ENCODE results near the gene PPP2R2B. TPM values are rescaled to one million over a fixed set of nuclear protein-coding genes. Genes with fewer than 3 reads are reported as not detected.
A peak's percentile ranks its signal among the peaks of the same experiment; 100 is the strongest.
"Not testable (repeated sequence)": the region's sequence is repeated elsewhere in the genome, so short reads cannot be mapped to it uniquely, and the experiment has no call there.

The PPP2R2B gene
- total RNA-seq, 1 experiment from 2014 or later = 9.1 TPM

DNA sequence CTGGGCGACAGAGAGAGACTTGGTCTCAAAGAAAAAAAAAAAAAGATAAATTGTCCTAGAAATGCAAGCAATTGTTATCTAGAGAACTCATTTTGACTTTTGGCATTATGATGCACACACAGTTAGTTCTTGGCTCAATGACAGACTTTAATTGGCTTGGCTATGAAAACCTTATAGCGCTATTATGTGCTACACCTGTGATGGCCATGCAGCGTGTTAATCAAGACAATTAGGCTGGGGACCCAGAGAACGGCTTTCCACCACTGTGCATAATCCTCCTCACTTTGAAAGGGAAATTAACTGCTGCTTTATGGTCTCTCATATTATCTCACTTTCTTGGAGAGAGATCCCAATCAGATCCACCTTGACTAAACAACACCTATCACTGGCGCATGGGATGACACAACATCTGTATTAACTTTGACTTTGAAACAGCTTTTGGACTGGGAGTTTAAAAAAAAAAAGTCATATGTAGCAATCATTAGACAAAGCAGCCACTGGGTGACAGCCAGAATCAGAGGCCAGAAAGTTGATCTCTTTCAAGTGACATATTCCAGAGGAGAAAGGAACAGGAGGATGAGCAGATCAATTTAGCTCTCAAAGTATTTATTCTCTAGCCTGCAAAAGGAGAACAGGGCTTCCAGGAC is 132.5 kb downstream of the PPP2R2B start:
- no peak for DNase-seq (ENCODE audit: low read depth)

DNA sequence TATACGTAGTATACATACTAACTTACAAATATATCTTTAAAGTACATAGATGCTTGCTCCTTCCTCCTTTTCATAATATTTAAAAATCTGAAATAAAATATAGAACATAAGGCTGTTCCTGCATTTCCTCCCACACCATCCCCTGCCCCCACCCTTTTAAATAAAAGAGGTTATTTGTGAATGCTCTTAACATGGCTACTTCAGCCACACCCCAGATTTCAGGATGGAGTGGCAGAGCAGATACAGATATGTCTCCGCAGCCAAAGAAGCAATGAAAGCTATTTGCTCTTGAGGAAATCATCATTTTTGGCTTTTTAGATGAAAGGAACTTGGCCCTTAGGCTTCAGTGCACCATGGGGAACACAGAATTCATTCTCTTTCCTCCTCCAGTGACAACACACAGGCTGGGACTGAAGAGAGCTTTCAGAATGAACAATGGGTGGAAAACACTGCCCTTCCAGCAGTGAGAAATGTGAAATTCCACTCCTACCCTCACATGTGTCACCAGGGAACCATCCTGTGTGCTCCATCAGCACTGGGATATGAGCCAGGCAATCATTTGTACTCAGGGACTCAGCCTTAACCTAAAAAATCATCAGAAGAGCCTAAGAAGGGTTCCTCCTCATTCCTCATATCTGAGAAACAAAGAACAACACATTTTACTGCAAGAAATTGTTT is 134.3 kb downstream of the PPP2R2B start:
- peak; percentile 65 for DNase-seq (ENCODE audit: low read depth)

DNA sequence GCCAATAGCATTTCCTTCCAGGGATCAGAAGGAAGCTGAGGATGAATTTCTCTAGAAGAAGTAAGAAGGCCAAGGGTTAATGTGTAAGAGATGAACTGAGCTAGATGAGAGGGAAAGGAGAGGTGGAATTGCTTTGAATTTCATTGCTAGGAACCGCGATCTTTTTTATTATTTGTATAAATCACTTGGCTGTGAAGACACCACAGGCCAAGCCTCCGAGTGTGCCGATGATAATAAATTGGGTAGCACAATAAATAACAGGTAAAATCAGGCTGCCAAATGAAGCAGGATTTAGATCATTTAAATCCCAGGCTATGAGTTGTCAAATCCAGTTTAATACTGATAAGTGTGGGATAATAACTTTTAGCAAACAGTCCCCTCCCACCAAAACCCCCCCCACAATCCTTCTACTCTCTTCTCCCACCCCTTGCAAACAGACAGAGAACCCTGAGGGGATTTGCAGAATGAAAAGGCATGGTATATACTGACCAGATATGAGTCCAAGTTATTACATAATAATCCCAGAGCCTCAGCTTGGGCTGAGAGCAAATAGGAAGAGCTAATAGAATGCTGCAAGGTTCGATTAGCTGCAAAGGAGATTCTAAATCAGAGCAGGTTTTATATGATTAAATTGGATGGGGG is 143.5 kb downstream of the PPP2R2B start:
- no peak for DNase-seq (ENCODE audit: low read depth)

DNA sequence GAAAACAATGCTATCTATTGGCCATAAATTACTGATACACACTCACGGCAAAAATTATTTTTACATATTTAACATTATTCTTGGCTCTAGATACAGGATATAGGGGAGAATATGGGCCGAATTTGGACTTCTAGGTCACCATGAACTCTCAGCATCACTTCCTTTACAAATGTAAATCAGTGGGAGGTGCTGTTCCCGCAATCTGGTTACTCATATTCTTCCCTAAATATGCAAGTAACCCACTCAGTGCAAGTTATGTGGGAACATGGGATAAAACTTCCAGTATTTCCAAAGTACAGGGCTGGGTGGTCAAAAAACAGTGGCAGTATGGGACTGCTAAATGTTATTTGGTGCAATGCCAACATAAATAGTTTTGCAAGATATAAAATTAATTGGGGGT is 145.6 kb downstream of the PPP2R2B start:
- peak; percentile 10 for DNase-seq (ENCODE audit: low read depth)

DNA sequence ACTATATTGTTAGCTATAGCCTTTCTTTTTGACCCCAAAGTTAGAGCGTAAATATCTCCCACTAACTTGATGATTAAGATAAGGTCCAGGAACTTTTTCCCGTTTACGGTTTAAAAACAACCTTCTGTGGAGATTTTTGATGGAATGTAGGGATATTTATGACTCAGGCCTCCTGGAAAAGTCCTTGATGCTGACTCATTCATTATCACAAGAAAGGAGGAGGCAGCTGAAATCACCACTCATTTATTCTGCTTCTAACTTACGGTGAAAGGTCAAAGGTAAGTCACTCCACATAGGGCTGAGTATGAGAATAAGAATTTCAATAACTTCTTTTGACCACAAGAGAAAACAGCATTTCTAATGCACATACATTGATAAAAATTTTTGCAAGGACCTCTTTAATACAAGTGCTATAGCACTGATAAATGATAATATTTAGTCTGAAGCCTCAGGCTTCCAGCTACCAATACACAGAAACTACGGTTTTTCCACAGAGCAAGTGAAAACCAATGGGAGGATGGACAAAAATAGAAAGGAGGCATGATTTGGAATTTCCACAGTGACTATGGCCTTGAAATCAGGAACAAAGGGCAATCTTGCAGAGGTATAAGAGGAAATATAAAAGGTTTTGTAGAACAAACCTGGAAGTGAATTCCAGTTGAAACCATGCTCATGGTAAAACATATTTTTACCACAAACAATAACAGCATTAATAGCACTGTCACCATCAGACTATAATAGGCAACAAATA is 146.5 kb downstream of the PPP2R2B start:
- peak; percentile 94 for DNase-seq (ENCODE audit: low read depth)

DNA sequence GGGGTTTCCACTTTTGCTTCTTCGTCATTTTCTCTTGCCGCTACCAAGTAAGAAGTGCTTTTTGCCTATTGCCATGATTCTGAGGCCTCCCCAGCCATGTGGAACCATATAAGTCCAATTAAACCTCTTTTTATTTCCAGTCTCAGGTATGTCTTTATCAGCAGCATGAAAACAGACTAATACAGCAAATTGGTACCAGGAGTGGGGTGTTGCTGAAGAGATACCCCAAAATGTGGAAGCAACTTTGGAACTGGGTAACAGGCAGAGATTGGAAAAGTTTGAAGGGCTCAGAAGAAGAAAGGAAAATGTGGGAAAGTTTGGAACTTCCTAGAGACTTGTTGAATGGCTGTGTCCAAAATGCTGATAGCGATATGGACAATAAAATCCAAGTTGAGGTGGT is 149.8 kb downstream of the PPP2R2B start:
- DNase-seq (ENCODE audit: low read depth) = not testable (repeated sequence)

DNA sequence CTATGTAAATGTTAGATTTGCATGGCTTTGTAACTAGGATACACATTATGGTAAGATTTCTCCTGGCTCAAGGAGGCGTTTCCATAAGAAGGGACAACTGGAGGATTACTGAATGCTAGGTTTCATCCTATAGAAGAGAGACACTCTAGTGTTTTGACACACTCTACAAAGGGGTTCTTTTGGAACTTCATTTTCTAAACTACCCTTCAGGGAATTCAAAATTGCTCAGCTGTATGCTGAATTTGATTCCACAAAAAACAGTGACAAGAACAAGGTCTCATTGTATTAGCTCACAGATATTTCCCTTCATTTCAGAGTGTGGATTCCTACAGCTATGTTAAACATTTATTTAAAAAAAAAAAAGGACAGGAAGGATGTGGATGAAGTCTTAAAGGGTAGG is 151.7 kb downstream of the PPP2R2B start:
- DNase-seq (ENCODE audit: low read depth) = no peak

DNA sequence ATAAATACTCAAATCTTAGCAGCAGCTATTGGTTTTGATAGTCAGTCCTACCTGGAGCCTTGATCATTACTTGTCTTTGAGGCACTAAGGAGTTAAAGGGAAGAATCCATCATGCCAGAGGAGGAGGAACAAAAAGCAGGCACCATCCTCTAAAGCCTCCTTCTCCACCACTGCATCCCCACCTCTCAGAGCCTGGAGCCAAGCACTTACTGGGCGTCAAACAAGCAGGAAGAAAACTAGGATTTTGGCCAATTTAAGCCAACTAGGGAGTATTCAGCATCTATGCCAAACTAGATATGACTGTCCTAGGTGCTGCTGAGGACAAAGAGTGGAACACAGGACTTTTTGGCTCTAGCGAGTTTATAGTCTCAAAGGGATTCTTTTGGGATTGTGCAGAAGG is 152.5 kb downstream of the PPP2R2B start:
- no peak for DNase-seq (ENCODE audit: low read depth)

DNA sequence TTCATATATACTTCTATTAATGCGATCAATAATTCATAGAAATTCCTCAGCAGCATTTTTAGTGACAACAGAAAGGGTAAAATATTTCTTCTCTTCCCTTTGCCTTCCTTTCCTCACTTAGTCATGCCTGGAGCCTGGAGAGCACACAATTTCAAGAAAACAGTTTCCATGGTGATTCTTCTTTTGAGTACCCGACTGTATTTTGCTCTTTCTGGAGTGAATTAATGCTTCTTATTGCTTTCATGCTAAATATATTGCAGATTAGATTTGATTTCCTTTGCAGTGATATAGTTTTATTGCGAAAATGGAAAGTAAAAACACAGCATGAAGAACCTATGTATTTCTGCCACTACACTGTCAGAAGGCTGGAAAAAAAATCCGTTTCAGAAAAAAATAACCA is 153.5 kb downstream of the PPP2R2B start:
- peak; percentile 12 for DNase-seq (ENCODE audit: low read depth)

DNA sequence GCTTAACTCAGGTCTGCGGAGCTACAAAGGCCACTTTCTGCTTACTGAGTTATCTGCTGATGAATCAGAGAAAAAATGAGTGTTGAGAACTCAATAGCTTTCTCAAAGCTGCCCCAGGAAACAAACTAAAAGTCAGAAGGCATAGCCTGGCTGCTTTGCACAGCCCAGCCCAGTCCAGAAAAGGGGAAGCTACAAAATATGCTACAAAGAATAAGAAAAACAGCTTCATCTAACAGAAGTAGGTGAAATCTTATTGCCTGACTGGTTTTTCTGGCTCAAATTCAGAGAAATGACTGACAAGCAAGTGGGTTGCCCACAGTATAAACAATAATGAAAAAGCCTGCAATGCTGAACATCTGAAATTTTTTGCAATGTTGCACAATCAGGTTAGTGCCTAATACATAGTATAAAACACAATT is 156.2 kb downstream of the PPP2R2B start:
- DNase-seq (ENCODE audit: low read depth) = peak; percentile 51

DNA sequence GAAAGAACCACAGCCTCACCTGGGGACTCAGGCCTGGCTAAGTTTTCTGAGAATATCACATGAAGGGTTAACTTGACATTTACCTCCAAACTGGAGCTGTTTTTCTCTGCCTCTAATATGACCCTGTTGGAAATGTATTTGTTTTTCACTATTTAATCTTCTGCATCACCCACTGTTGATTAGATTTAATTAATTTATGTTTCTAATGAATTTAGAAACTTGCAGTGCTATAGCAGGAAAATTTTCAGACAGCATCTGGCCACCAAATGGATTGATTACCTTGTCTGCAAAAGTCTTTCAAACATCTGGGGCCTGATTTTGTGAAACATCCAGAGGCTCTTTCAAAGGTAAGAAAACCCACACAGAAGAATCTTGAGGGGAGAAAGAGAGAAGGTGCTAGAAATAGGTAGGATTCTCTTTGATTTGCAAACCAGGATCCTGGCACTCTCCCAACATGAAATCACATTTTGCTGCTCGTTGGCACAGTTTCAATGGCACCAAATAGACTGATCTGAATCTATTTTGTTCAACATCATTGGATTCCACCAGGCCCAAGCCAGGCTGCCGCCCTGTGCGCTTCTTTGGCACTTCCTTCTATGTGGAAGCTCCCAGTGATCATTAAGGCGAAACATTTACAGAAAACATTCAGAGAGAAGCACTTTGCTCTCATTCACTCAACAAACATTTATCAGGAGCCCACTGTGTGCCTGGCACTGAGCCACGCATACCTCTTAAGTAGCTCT is 157.3 kb downstream of the PPP2R2B start:
- no peak for DNase-seq (ENCODE audit: low read depth)

DNA sequence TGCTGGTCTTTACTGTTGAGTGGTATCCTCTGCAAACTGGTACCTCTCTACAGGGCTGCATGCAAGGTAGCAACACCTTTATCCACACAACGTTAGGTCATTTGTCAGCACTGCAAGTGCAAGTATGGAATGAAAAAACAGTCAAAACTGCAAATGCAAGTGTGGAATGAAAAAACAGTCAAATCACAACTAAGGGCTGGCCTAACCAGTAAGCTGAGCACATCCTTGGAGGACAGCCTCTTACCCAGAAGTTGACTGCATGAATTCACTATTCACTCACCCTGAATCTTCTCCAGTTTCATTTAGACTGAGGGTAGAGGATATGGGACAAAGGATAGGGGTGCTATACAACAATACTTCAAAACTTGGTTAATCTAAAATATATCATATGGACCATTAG is 158.4 kb downstream of the PPP2R2B start:
- no peak for DNase-seq (ENCODE audit: low read depth)

DNA sequence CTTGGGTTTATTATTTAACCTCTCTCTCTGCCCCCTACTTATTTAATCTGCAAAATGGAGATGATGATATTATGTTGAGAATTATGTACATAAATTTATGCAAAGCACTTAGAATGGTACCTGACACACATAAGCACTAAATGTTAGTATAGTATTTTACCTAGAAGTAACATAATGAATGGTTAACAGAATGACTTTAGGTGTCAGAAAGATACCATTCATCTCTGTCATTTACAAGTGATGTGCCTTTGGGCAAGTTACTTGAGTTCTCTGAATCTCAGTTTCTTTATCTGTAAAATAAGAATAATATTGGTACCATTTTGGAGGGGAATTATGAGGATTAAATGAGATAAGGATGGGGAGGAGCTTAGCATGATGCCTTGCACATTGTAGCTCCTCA is 159.4 kb downstream of the PPP2R2B start:
- DNase-seq (ENCODE audit: low read depth) = no peak

DNA sequence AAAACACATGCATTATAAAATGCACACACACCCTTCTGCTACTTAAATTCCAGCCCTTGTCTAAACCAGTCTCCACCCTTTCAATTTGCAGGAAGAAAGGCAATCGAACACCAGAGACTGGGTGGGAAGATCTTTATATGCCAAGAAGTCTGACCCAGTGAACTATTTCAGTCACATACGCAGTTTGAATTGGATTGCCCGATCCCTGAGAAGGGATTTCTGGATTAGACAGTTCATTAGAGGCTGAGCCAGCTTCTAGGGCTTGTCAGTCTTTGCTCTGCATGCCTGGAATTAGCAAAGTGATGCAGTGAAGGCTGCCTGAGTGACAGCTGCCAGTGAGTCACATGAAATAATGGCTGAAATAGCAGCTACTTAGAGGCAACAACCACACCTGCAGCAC is 159.9 kb downstream of the PPP2R2B start:
- DNase-seq (ENCODE audit: low read depth) = no peak

DNA sequence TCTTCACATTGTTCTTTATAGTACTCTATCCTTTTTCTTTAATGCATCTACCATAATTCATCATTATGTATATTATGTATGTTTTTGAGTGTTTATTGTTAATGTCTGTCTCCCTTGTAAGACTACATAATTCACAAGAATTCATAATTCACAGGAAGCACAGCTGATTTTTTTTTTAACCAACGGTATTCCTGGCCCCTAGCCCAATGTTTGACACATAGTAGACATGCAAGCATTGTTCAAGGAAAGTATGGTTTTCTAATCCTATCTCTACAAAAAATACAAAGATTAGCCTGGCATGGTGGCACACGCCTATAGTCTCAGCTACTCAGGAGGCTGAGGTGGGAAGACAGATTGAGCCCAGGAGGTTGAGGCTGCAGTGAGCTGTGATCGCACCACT is 160.6 kb downstream of the PPP2R2B start:
- no peak for DNase-seq (ENCODE audit: low read depth)

DNA sequence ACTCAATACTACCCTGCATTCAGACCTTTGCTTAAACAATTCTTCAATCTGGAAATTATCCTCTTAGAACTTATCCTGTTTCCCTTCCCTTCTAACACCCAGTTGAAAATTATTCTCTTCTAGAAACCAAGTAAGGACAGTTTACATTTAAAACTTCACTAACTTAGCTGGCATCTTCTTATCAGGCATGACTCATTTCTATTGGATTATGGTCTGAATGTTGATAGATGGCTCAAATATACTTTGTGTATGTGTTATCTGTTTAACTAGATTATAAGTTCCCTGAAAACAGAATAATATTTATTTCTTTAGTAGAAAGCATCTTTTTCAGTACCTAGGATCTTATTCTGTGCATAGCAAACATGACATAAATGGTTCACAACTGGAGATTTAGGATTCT is 161.9 kb downstream of the PPP2R2B start:
- peak; percentile 18 for DNase-seq (ENCODE audit: low read depth)

DNA sequence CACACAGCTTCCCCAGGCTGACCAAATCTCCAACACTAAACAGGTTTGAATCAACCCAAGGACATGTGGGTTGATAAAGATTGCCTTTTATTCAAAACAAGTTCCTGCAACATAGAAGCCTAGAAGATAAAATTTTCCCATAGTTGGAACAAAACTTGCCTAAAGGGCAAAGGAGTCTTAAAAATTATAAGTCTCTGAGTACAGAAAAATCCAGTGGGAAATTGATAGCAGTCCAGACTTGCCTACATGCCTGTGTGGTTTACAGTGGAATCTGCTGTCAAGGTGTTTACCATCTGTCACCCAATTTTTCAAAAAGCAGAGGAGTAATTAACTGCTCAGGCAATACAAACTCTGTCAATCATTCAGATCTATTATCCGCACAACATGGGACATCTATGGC is 168.2 kb downstream of the PPP2R2B start:
- DNase-seq (ENCODE audit: low read depth) = no peak

DNA sequence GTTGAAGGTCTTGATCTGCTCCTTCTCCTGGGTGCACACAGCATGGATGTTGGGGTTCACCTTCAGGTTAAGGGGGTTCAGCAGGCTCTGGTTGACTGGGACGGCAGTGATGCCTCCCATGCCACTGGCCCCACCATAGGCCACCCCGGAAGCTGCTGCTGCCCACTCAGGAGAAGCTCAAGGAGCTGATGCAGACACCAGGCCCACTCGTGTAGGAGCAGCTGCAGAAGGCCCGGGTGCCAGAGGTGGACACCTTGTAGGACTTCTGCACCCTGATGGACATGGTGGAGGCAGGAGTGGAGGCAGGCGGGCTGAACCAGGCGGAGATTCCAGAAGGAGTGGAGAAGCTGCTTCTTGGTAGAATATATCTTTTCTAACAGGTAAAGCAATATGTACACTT is 171.2 kb downstream of the PPP2R2B start:
- DNase-seq (ENCODE audit: low read depth) = no peak

DNA sequence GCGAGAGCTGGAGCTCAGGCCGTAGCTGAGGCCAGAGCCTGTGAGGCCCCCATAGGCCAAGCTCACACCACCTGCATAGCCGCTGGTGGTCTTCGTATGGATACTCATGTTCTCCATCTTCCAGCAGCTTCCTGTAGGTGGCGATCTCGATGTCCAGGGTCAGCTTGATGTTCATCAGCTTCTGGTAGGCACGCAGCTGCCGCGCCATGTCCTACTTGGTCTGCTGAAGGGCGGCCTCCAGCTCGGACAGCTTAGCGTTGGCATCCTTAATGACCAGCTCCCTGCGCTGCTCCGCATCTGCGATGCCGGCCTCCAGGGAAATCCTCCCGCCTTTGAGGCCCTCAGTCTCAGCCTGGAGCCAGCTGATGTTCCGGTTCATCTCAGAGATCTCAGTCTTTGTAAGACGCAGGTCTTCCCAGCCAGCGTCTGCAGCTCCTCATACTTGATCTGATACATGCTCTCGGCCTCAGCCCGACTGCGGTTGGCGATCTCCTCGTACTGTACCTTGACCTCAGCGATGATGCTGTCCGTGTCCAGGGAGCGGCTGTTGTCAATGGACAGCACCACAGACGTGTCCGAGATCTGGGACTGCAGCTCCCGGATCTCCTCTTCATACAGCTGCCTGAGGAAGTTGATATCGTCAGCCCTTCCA is 172.1 kb downstream of the PPP2R2B start:
- DNase-seq (ENCODE audit: low read depth) = no peak

DNA sequence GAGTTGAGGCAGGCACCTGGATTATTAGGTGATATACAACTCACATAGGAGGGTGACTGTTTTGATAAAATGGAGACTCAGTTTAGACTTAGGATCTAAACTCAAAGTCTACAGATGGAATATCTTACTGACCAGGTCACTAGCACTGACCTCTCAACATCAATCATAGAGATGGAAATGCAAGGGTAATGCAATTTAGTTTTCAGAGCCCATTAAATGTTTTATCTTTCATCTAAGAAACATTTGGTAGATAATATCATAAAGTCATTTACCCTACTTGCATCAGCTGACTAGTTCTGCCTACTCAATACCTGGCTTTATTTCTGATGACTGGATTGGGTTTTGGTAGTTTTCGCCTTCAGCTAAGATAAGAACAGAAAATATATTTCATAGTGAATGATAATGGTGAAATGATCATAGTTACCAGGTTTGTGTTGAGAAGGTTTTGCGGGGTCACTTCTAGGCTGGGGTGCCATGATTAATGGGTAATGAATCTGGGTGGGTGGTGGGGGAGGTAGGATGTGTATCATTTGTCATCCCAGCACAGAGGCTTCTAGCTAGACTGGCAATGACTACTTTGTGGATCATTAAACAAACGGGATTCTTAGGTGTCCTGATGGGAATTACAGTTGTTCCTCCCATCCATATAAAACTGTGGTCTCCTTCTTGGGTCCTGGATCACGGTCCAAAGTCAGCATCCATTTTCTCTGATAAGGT is 173.4 kb downstream of the PPP2R2B start:
- DNase-seq (ENCODE audit: low read depth) = no peak

DNA sequence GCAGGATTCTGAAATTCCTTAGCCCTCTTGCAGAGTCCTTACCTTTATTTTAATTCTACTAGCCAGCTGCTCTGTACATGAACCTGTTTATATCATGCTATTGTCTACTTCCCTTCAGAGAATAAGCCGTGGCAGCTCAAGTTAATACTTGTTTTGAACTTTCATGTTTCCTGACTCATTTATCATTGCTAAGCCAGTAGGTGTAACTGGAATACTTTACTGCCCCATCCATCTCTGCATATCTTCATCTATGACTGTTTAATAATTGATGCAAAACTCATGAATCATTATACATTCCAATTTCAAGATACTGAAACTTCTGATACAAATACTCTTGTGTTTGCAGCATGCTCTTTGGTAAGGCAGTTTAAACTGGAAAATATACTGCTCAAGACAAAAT is 174.7 kb downstream of the PPP2R2B start:
- DNase-seq (ENCODE audit: low read depth) = peak; percentile 4
